HCT116 (cell line): ENCODE measurements around the gene SIRT7. TPM values are rescaled to one million over a fixed set of nuclear protein-coding genes. Genes with fewer than 3 reads are reported as not detected.
A peak's percentile ranks its signal among the peaks of the same experiment; 100 is the strongest.

Experiments
- ATAC-seq: fragments of 200-7000 bp; cut with Tn5 transposase; 2 replicates; pipeline ENCODE4 v1.9.1; 2020; ENCODE audit warnings: mild to moderate bottlenecking, moderate library complexity
- BruUV-seq: library from RNA; stranded (reverse); fragments of 400-500 nt; replicated peaks from 2 replicates; lab custom pipeline; 2021; lab: Mats Ljungman, UMichigan
- CTCF ChIA-PET: fragments of 300-600 bp; sonication (Branson Sonifier 250); formaldehyde crosslinking; loops from one replicate; lab custom pipeline; 2021; ENCODE audit warnings: antibody characterized with exemption; lab: Charles Lee
- POLR2A ChIA-PET: fragments of 300-600, 350-600 bp; sonication (Branson Sonifier 250); formaldehyde crosslinking; loops from one replicate; lab custom pipeline; 2021; ENCODE audit warnings: antibody characterized with exemption; lab: Charles Lee
- RAD21 ChIA-PET, 2 experiments: fragments of 300-600 bp; sonication (Branson Sonifier 250); formaldehyde crosslinking; loops; one replicate each; lab custom pipeline; 2023; ENCODE audit warnings: low total read pairs in 2 of 2; ENCODE audit not compliant: uncharacterized antibody in 2 of 2, unreplicated experiment in 2 of 2, low non-redundant PET in 1 of 2; lab: Charles Lee
- DNase-seq: peaks from one replicate; pipeline ENCODE4 v3.0.0-alpha.2; 2010; ENCODE audit warnings: low read depth, low spot score
- H2AFZ ChIP-seq: fragments of 200-600 bp; shearing (Covaris generic), sonication (generic); 2 replicates; pipeline ENCODE4 v1.6.1; 2017; ENCODE audit warnings: low read depth, mixed run types, mixed read lengths, antibody characterized with exemption, low read length; ENCODE audit not compliant: poor library complexity, severe bottlenecking
- H3K27ac ChIP-seq: 2 replicates; pipeline ENCODE4 v1.5.1; 2012; ENCODE audit warnings: low read depth, low read length
- H3K27me3 ChIP-seq: fragments of 200-600 bp; sonication (generic); 2 replicates; pipeline ENCODE4 v1.6.1; 2016; ENCODE audit warnings: mixed run types, low read length, mixed read lengths; ENCODE audit not compliant: insufficient read depth
- H3K36me3 ChIP-seq, 2 experiments: fragments of 200-500 bp in 1 of 2; fragments of 200-600 bp in 1 of 2; sonication (Bioruptor generic) in 1 of 2; sonication (generic) in 1 of 2; 2 replicates each; pipeline versions ENCODE4 v1.5.1 to v1.6.1; 2014 to 2016; ENCODE audit warnings: low read length in 2 of 2, inconsistent platforms in 1 of 2, mixed read lengths in 1 of 2, mixed run types in 1 of 2; ENCODE audit not compliant: insufficient read depth in 2 of 2, control insufficient read depth in 1 of 2
- H3K4me1 ChIP-seq, 2 experiments: fragments of 200-600 bp in 1 of 2; sonication (generic) in 1 of 2; 2 replicates each; pipeline versions ENCODE4 v1.5.1 to v1.6.1; 2012 to 2017; ENCODE audit warnings: low read length in 2 of 2, inconsistent platforms in 1 of 2, mild to moderate bottlenecking in 1 of 2, mixed read lengths in 1 of 2, mixed run types in 1 of 2, moderate library complexity in 1 of 2; ENCODE audit not compliant: insufficient read depth in 2 of 2, control insufficient read depth in 1 of 2
- H3K4me2 ChIP-seq: fragments of 200-600 bp; sonication (generic); 2 replicates; pipeline ENCODE4 v1.6.1; 2017; ENCODE audit warnings: mixed run types, low read length, mixed read lengths
- H3K4me3 ChIP-seq, 2 experiments: fragments of 200-600 bp in 1 of 2; sonication (generic) in 1 of 2; replicated peaks in 1 of 2; 2 replicates each; pipeline ENCODE4 v1.5.1; 2011 to 2016; ENCODE audit warnings: low read length in 2 of 2, control low read depth in 1 of 2, low read depth in 1 of 2, mild to moderate bottlenecking in 1 of 2, mixed read lengths in 1 of 2, mixed run types in 1 of 2
- H3K79me2 ChIP-seq: fragments of 200-600 bp; sonication (generic); 2 replicates; pipeline ENCODE4 v1.6.1; 2017; ENCODE audit warnings: mild to moderate bottlenecking, mixed run types, low read length, moderate library complexity, mixed read lengths; ENCODE audit not compliant: insufficient read depth
- H3K9ac ChIP-seq: fragments of 200-600 bp; sonication (generic); 2 replicates; pipeline ENCODE4 v1.6.1; 2016; ENCODE audit warnings: low read length, mixed read lengths
- H3K9me2 ChIP-seq: fragments of 200-600 bp; sonication (generic), shearing (Covaris generic); 2 replicates; pipeline ENCODE4 v1.6.1; 2017; ENCODE audit warnings: mixed run types, mild to moderate bottlenecking, moderate library complexity; ENCODE audit not compliant: insufficient read depth
- H3K9me3 ChIP-seq, 2 experiments: fragments of 200-500 bp in 1 of 2; fragments of 200-600 bp in 1 of 2; sonication (Bioruptor generic) in 1 of 2; sonication (generic) in 1 of 2; 2 replicates each; pipeline ENCODE4 v1.6.1; 2014 to 2017; ENCODE audit warnings: low read length in 2 of 2, mixed read lengths in 2 of 2, inconsistent platforms in 1 of 2, low read depth in 1 of 2, mild to moderate bottlenecking in 1 of 2, mixed run types in 1 of 2, moderate library complexity in 1 of 2; ENCODE audit not compliant: control insufficient read depth in 1 of 2, insufficient read depth in 1 of 2
- H4K20me1 ChIP-seq: fragments of 200-600 bp; sonication (generic), shearing (Covaris generic); 2 replicates; pipeline ENCODE4 v1.6.1; 2017; ENCODE audit warnings: mixed run types, mild to moderate bottlenecking, moderate library complexity; ENCODE audit not compliant: insufficient read depth
- ELF1 ChIP-seq: IDR thresholded peaks from 2 replicates; pipeline ENCODE4 v1.6.1; 2012; ENCODE audit warnings: low read depth, borderline replicate concordance
- POLR2AphosphoS5 ChIP-seq: IDR thresholded peaks from 2 replicates; pipeline ENCODE4 v1.6.1; 2011; ENCODE audit warnings: mild to moderate bottlenecking, low read depth, low read length, moderate library complexity
- SIN3A ChIP-seq: IDR thresholded peaks from 2 replicates; pipeline ENCODE4 v1.6.1; 2012; ENCODE audit warnings: low read depth
- YY1 ChIP-seq: IDR thresholded peaks from 2 replicates; pipeline ENCODE4 v1.6.1; 2011; ENCODE audit warnings: low read length, low read depth, moderate library complexity, mild to moderate bottlenecking; ENCODE audit not compliant: insufficient replicate concordance; ENCODE audit errors: extremely low read depth
- intact Hi-C: fragments of 100-400 bp; cut with micrococcal nuclease; formaldehyde crosslinking; loops from 2 replicates; pipeline ENCODE4 v1.10.0; 2022
- total RNA-seq: library from RNA; stranded (reverse); gene quantifications from one replicate; pipeline ENCODE4 v1.2.1, GENCODE V29; 2021; ENCODE audit not compliant: unreplicated experiment
- TF ChIP-seq, protein P1 (sequence below), 3 experiments: fragments of 200-600 bp in 1 of 3; sonication (generic) in 1 of 3; IDR thresholded peaks in 2 of 3; conservative IDR thresholded peaks in 1 of 3; 2 replicates each; pipeline ENCODE4 v1.5.1; 2012 to 2017; ENCODE audit warnings: low read depth in 2 of 3, low read length in 2 of 3, antibody characterized with exemption in 1 of 3, borderline replicate concordance in 1 of 3, control low read depth in 1 of 3, mild to moderate bottlenecking in 1 of 3, mixed read lengths in 1 of 3, mixed run types in 1 of 3, moderate library complexity in 1 of 3; ENCODE audit not compliant: insufficient read depth in 1 of 3
- TF ChIP-seq, protein P2 (sequence below): IDR thresholded peaks from 2 replicates; pipeline ENCODE4 v1.6.1; 2012

Gene SIRT7
- total RNA-seq, 1 experiment from 2014 or later: 62.6 TPM

DNA sequence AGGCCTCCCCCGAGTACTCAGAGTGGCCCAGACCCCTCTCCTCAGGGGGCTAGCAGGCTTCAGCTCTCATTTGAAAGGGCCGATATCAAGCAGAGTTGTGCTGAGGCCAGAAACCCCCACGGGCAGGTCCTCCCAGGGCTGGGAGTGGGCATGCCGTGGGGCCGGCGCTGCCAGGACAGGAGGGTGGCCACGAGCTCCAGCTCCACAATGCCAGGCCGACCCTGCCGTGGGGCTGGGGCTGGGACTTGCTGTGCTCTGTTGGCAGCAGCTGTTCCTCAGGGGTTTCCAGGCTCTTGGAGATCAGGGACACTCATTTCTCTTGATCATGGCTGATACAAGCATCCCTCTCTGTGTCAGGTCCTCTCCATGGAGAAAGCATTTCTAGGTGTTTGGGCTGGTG lies 19.1 kb downstream of the SIRT7 start:
- Histone ChIP-seq H3K27ac (peak overlapping the region; percentile 85), H4K20me1 (no peaks in the 10 kb centered on the region), H3K27me3 (no peaks in the 10 kb centered on the region), H3K9ac (peak overlapping the region; percentile 47), H3K4me1 (peaks cover 24 to 52% of the 10 kb centered on the region in 2 experiments), H2AFZ (no peak overlapping the region), H3K36me3 (peaks cover 11 to 30% of the 10 kb centered on the region in 2 experiments; a peak in 2 of 4 replicates), H3K4me2 (peak overlapping the region; percentile 60), H3K4me3 (peak overlapping the region in 1 of 2 experiments; percentile 13; a peak in 2 of 4 replicates), H3K9me2 (no peaks in the 10 kb centered on the region), H3K9me3 (no peaks in the 10 kb centered on the region), H3K79me2 (peaks cover 12% of the 10 kb centered on the region)
- ChIA-PET RAD21 (no interaction called here), CTCF (no interaction called here), POLR2A (no interaction called here)
- no peak for TF ChIP-seq ELF1
- TF ChIP-seq SIN3A: no peak
- BruUV-seq: no TSS peak
- intact Hi-C loops: no loop called here
- ATAC-seq: peak; percentile 4
- DNase-seq: no peak

DNA sequence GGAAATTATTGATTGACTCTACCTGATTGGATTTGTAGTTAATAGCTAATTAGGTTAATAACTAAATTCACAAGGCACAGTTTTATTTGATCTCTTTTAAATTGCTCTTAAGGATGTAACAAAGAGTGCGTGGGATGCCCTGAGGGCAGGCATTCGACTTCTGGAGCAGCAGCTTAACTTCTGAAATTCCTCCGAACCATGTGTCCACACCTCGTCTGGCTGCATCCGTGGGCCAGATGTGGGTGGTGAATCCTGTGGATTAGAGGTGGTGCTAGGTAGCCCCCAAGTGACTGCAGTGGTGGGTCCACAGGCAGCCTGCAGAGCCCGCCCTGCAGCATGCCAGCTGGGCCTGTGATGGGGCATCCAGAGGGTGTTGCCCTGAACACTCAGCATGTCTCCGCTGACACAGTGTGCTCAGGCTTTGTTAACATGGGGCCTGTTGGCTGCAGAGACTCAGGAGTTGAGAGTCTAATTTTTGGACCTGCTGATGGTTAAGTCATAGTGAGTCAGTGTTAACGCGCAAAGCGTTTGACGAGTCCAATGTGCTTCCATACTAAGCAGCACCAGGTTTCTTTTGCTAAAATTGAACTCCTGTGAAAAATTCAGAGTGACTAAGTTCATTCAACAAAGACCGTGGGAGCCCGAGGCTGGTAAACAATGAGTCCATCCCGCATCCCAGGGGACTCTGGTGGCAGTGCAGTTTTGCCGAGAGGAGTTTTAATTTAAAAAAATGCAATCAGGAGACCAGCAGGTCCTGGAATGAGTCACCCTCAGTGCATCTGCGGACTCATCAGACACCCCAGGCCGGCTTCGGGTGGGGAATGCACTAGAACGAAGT lies 19.7 kb downstream of the SIRT7 start:
- CTCF ChIA-PET: no interaction called here
- ATAC-seq: peak; percentile 69
- TF ChIP-seq, protein P1, sequence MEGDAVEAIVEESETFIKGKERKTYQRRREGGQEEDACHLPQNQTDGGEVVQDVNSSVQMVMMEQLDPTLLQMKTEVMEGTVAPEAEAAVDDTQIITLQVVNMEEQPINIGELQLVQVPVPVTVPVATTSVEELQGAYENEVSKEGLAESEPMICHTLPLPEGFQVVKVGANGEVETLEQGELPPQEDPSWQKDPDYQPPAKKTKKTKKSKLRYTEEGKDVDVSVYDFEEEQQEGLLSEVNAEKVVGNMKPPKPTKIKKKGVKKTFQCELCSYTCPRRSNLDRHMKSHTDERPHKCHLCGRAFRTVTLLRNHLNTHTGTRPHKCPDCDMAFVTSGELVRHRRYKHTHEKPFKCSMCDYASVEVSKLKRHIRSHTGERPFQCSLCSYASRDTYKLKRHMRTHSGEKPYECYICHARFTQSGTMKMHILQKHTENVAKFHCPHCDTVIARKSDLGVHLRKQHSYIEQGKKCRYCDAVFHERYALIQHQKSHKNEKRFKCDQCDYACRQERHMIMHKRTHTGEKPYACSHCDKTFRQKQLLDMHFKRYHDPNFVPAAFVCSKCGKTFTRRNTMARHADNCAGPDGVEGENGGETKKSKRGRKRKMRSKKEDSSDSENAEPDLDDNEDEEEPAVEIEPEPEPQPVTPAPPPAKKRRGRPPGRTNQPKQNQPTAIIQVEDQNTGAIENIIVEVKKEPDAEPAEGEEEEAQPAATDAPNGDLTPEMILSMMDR (IDR thresholded peaks at IDR 0.05 in 2 of 3, conservative IDR thresholded peaks at IDR 0.05 in 1 of 3; ENCODE audit: borderline replicate concordance in 1 of 3, insufficient read depth in 1 of 3, low read depth in 2 of 3, low read length in 2 of 3): no peak
- TF ChIP-seq POLR2AphosphoS5: 0 out of 2 replicates have a peak, but pooled peaks have one; percentile 17
- no peak for TF ChIP-seq YY1
- TF ChIP-seq, protein P2, sequence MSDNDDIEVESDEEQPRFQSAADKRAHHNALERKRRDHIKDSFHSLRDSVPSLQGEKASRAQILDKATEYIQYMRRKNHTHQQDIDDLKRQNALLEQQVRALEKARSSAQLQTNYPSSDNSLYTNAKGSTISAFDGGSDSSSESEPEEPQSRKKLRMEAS: peak; percentile 68; the same call in 1 of the 2 replicates
- 0 out of 2 replicates have a peak, but pooled peaks have one; percentile 44 for TF ChIP-seq SIN3A
- Histone ChIP-seq H3K4me2 (peak overlapping the region; percentile 60), H3K9ac (peak overlapping the region; percentile 47), H3K27ac (peak overlapping the region; percentile 85), H3K9me2 (no peaks in the 10 kb centered on the region), H4K20me1 (no peaks in the 10 kb centered on the region), H3K36me3 (peaks cover 11 to 30% of the 10 kb centered on the region in 2 experiments; a peak in 2 of 4 replicates), H3K79me2 (peaks cover 18% of the 10 kb centered on the region), H2AFZ (no peak overlapping the region), H3K4me3 (peak overlapping the region in 1 of 2 experiments; percentile 13; a peak in 2 of 4 replicates), H3K9me3 (no peaks in the 10 kb centered on the region), H3K27me3 (no peaks in the 10 kb centered on the region), H3K4me1 (peaks cover 24 to 52% of the 10 kb centered on the region in 2 experiments)
- RAD21 ChIA-PET: no interaction called here
- POLR2A ChIA-PET: interaction anchor here (0.8 to 1.1 kb wide), 2 partner anchors 14 to 15 kb away, joined by 3 read pairs; no protein-coding TSS in a partner anchor
- no TSS peak for BruUV-seq
- intact Hi-C loops: no loop called here
- DNase-seq: peak; percentile 56
